ENCODE measurements around the gene ATXN10.
"Not testable (repeated sequence)": the region's sequence is repeated elsewhere in the genome, so short reads cannot be mapped to it uniquely, and the experiment has no call there.

The ATXN10 gene

GRCh38 chr22:45678961-45679912, 7.6 kb downstream of the ATXN10 start:
- DNase-seq (ENCODE audit: low read depth) = peak; percentile 83

- peak; percentile 65 for DNase-seq (ENCODE audit: low read depth)
These were observed 9.5 kb downstream of the ATXN10 start for GRCh38 chr22:45680932-45681700.

GRCh38 chr22:45682064-45682463, 10.4 kb downstream of the ATXN10 start:
- no peak for DNase-seq (ENCODE audit: low read depth)

- DNase-seq (ENCODE audit: low read depth) = not testable (repeated sequence)
These were observed 11.1 kb downstream of the ATXN10 start for GRCh38 chr22:45682773-45683172.

- no peak for DNase-seq (ENCODE audit: low read depth)
These were observed 11.6 kb downstream of the ATXN10 start for GRCh38 chr22:45683248-45683647.

- DNase-seq (ENCODE audit: low read depth) = no peak
These were observed 12.0 kb downstream of the ATXN10 start for GRCh38 chr22:45683680-45684079.

- DNase-seq (ENCODE audit: low read depth) = no peak
These were observed 12.5 kb downstream of the ATXN10 start for GRCh38 chr22:45684169-45684568.

GRCh38 chr22:45684752-45685574, 13.3 kb downstream of the ATXN10 start:
- DNase-seq (ENCODE audit: low read depth) = no peak

- DNase-seq (ENCODE audit: low read depth) = no peak
These were observed 14.4 kb downstream of the ATXN10 start for GRCh38 chr22:45686004-45686403.

- DNase-seq (ENCODE audit: low read depth) = no peak
These were observed 15.2 kb downstream of the ATXN10 start for GRCh38 chr22:45686836-45687235.

GRCh38 chr22:45688600-45689080, 17.0 kb downstream of the ATXN10 start:
- peak; percentile 95 for DNase-seq (ENCODE audit: low read depth)

GRCh38 chr22:45689211-45689610, 17.6 kb downstream of the ATXN10 start:
- no peak for DNase-seq (ENCODE audit: low read depth)

GRCh38 chr22:45690008-45690407, 18.4 kb downstream of the ATXN10 start:
- no peak for DNase-seq (ENCODE audit: low read depth)

GRCh38 chr22:45692549-45692948, 20.9 kb downstream of the ATXN10 start:
- DNase-seq (ENCODE audit: low read depth) = peak; percentile 43

GRCh38 chr22:45693835-45694234, 22.2 kb downstream of the ATXN10 start:
- DNase-seq (ENCODE audit: low read depth) = no peak

- DNase-seq (ENCODE audit: low read depth) = no peak
These were observed 24.6 kb downstream of the ATXN10 start for GRCh38 chr22:45696227-45696626.

- DNase-seq (ENCODE audit: low read depth) = no peak
These were observed 26.5 kb downstream of the ATXN10 start for GRCh38 chr22:45698094-45698493.

- no peak for DNase-seq (ENCODE audit: low read depth)
These were observed 31.3 kb downstream of the ATXN10 start for GRCh38 chr22:45702981-45703380.

GRCh38 chr22:45703758-45704157, 32.1 kb downstream of the ATXN10 start:
- no peak for DNase-seq (ENCODE audit: low read depth)

- DNase-seq (ENCODE audit: low read depth) = no peak
These were observed 33.0 kb downstream of the ATXN10 start for GRCh38 chr22:45704648-45705047.

- DNase-seq (ENCODE audit: low read depth) = no peak
These were observed 36.0 kb downstream of the ATXN10 start for GRCh38 chr22:45707605-45708004.

GRCh38 chr22:45708145-45708544, 36.5 kb downstream of the ATXN10 start:
- DNase-seq (ENCODE audit: low read depth) = no peak

All from HS-5 (cell line).